Lower leg skin (tissue), 3 donors: ENCODE data around the gene ASAP2.

Source experiments
- POLR2A ChIP-seq, 2 donors: fragments of 450-650 bp; IDR thresholded peaks; one replicate each; pipeline ENCODE4 v1.6.1; 2016 to 2017; ENCODE audit warnings: antibody characterized with exemption in 2 of 2, mild to moderate bottlenecking in 1 of 2, moderate library complexity in 1 of 2
- TF ChIP-seq, protein P1 (sequence below), 3 donors: fragments of 450-650 bp; IDR thresholded peaks; one replicate each; pipeline ENCODE4 v1.5.1; 2016; ENCODE audit warnings: antibody characterized with exemption in 3 of 3, mild to moderate bottlenecking in 3 of 3, moderate library complexity in 2 of 3

DNA sequence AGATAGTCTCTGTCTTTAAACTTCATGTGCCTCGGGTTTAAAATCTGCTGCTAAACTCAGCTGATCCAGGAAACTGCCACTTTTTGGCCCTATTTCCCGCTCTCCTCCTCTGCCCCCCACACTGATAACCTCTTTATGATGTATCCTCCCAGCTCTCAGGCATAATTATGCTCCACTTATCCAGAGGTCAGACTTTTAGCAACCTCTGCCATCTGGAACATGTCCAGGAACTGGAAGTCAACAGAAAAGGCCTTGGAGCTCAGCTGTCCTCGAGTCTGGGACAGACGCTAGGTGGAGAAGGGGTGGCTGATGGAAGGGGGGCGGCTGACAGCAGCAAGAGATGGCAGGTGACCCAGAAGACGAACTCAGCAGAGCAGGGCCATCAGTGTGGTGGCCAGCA is 41.2 kb downstream of the ASAP2 start:
- TF ChIP-seq, protein P1, sequence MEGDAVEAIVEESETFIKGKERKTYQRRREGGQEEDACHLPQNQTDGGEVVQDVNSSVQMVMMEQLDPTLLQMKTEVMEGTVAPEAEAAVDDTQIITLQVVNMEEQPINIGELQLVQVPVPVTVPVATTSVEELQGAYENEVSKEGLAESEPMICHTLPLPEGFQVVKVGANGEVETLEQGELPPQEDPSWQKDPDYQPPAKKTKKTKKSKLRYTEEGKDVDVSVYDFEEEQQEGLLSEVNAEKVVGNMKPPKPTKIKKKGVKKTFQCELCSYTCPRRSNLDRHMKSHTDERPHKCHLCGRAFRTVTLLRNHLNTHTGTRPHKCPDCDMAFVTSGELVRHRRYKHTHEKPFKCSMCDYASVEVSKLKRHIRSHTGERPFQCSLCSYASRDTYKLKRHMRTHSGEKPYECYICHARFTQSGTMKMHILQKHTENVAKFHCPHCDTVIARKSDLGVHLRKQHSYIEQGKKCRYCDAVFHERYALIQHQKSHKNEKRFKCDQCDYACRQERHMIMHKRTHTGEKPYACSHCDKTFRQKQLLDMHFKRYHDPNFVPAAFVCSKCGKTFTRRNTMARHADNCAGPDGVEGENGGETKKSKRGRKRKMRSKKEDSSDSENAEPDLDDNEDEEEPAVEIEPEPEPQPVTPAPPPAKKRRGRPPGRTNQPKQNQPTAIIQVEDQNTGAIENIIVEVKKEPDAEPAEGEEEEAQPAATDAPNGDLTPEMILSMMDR (IDR thresholded peaks at IDR 0.05): no peak
- no peak for TF ChIP-seq POLR2A (IDR thresholded peaks at IDR 0.05)
